ENCODE results near the gene GNA12.
"Not testable (repeated sequence)": the region's sequence is repeated elsewhere in the genome, so short reads cannot be mapped to it uniquely, and the experiment has no call there.

Gene GNA12

GRCh38 chr7:2753148-2753547, 91.0 kb downstream of the GNA12 start:
- no peak for DNase-seq (ENCODE audit: low read depth in 2 of 2)

GRCh38 chr7:2751086-2751485, 93.0 kb downstream of the GNA12 start:
- DNase-seq (ENCODE audit: low read depth in 2 of 2): no peak

- DNase-seq (ENCODE audit: low read depth in 2 of 2): no peak
These were observed 94.1 kb downstream of the GNA12 start for GRCh38 chr7:2750004-2750407.

GRCh38 chr7:2748684-2749083, 95.4 kb downstream of the GNA12 start:
- not testable (repeated sequence) for DNase-seq (ENCODE audit: low read depth in 2 of 2)

- DNase-seq (ENCODE audit: low read depth in 2 of 2): not testable (repeated sequence)
These were observed 100.5 kb downstream of the GNA12 start for GRCh38 chr7:2743523-2744185.

- no peak for DNase-seq (ENCODE audit: low read depth in 2 of 2)
These were observed 105.2 kb downstream of the GNA12 start for GRCh38 chr7:2738766-2739549.

- DNase-seq (ENCODE audit: low read depth in 2 of 2): no peak
These were observed 106.2 kb downstream of the GNA12 start for GRCh38 chr7:2737771-2738540.

GRCh38 chr7:2737005-2737743, 106.9 kb downstream of the GNA12 start:
- not testable (repeated sequence) for DNase-seq (ENCODE audit: low read depth in 2 of 2)

GRCh38 chr7:2736411-2736914, 107.6 kb downstream of the GNA12 start:
- DNase-seq (ENCODE audit: low read depth in 2 of 2): no peak

GRCh38 chr7:2735744-2736143, 108.4 kb downstream of the GNA12 start:
- no peak for DNase-seq (ENCODE audit: low read depth in 2 of 2)

- no peak for DNase-seq (ENCODE audit: low read depth in 2 of 2)
These were observed 109.1 kb downstream of the GNA12 start for GRCh38 chr7:2734751-2735571.

- DNase-seq (ENCODE audit: low read depth in 2 of 2): no peak
These were observed 109.9 kb downstream of the GNA12 start for GRCh38 chr7:2734084-2734686.

GRCh38 chr7:2732959-2733584, 111.0 kb downstream of the GNA12 start:
- no peak for DNase-seq (ENCODE audit: low read depth in 2 of 2)

GRCh38 chr7:2732388-2732787, 111.7 kb downstream of the GNA12 start:
- DNase-seq (ENCODE audit: low read depth in 2 of 2): no peak

GRCh38 chr7:2730846-2731770, 113.0 kb downstream of the GNA12 start:
- no peak for DNase-seq (ENCODE audit: low read depth in 2 of 2)

GRCh38 chr7:2729893-2730716, 114.0 kb downstream of the GNA12 start:
- DNase-seq (ENCODE audit: low read depth in 2 of 2): no peak

GRCh38 chr7:2729031-2729892, 114.8 kb downstream of the GNA12 start:
- DNase-seq (ENCODE audit: low read depth in 2 of 2): no peak
